ENCODE results near the gene DHX8. TPM values are rescaled to one million over a fixed set of nuclear protein-coding genes. Genes with fewer than 3 reads are reported as not detected.

Gene DHX8
- total RNA-seq, 1 experiment from 2014 or later = 54.1 TPM

DNA sequence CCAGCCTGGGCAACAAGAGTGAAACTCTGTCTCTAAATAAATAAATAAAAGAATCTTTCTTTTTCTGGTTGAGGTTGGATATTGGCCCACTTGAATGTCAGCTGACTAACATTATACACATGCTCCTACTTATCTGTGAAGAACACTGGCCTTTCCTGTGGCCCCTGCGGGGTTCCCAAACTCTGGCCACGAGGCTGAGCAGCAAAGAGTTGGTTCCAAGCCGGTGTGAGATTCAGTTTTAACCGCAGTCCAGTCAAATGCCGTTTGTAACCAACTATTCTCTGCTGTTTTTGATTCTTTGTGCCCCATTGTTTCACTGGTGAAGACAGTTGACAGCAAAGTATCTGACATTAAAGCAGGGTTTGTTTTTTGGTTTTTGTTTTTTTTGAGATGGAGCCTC, 51.1 kb downstream of the DHX8 start:
- H3K9ac ChIP-seq (ENCODE audit: extremely low read depth, insufficient read length, low read length) = no peak overlapping the region
- no peak overlapping the region for H3K4me2 ChIP-seq (ENCODE audit: insufficient read depth, insufficient read length, low read length)
- peaks cover 8 to 53% (median 20%) of the 10 kb centered on the region in 3 experiments; a peak in 6 of 7 replicates for H3K36me3 Mint-ChIP-seq (ENCODE audit: insufficient read depth in 1 of 3, low read depth in 3 of 3)
- no peak overlapping the region for H3K14ac ChIP-seq (ENCODE audit: insufficient read depth, low read length)
- H3K56ac ChIP-seq (ENCODE audit: insufficient read length, low read depth, low read length) = no peak overlapping the region
- H3T11ph ChIP-seq (ENCODE audit: low read length) = no peak overlapping the region
- H3K23ac ChIP-seq (ENCODE audit: insufficient read length, low read depth, low read length) = no peak overlapping the region
- H3K4me1 ChIP-seq (ENCODE audit: insufficient read depth, low read length) = peaks cover 6% of the 10 kb centered on the region; the same call in 1 of the 2 replicates
- no peaks in the 10 kb centered on the region for H3K9me3 ChIP-seq (ENCODE audit: control insufficient read depth, low read depth, low read length)
- no peak overlapping the region for H2BK120ac ChIP-seq (ENCODE audit: low read depth, low read length, poor library complexity, severe bottlenecking)
- H2AK5ac ChIP-seq (ENCODE audit: insufficient read length, low read length) = no peak overlapping the region
- H4K20me1 ChIP-seq (ENCODE audit: control insufficient read depth, insufficient read depth, insufficient read length) = no peaks in the 10 kb centered on the region
- H3K4ac ChIP-seq (ENCODE audit: low read depth, low read length) = no peak overlapping the region
- H3K27me3 Mint-ChIP-seq (ENCODE audit: low read depth) = peaks cover 20% of the 10 kb centered on the region
- no peak for DNase-seq
- H2BK15ac ChIP-seq (ENCODE audit: low read depth, low read length) = no peak overlapping the region
- H2AFZ ChIP-seq (ENCODE audit: low read length) = no peak overlapping the region
- H2BK5ac ChIP-seq (ENCODE audit: insufficient read length, low read length) = no peak overlapping the region
- no peaks in the 10 kb centered on the region for H3K23me2 ChIP-seq (ENCODE audit: insufficient read length, low read depth, low read length, poor library complexity, severe bottlenecking)
- H2BK12ac ChIP-seq (ENCODE audit: insufficient read length, low read depth, low read length) = no peak overlapping the region
- no peak overlapping the region for H4K8ac ChIP-seq (replicated peaks; ENCODE audit: insufficient read length, low read depth, low read length)
- no peak overlapping the region for H2BK20ac ChIP-seq (ENCODE audit: low read depth, low read length, poor library complexity, severe bottlenecking)
- H3K27ac ChIP-seq (ENCODE audit: insufficient read length, low read depth, low read length) = no peak overlapping the region
- no peak overlapping the region for H4K91ac ChIP-seq (ENCODE audit: insufficient read length, low read depth, low read length)
- WGBS (ENCODE audit: extremely low coverage, insufficient read length, low lambda C conversion rate) = no CpG with 5 or more reads among the region's 5 CpGs
- TF ChIP-seq, protein P1, sequence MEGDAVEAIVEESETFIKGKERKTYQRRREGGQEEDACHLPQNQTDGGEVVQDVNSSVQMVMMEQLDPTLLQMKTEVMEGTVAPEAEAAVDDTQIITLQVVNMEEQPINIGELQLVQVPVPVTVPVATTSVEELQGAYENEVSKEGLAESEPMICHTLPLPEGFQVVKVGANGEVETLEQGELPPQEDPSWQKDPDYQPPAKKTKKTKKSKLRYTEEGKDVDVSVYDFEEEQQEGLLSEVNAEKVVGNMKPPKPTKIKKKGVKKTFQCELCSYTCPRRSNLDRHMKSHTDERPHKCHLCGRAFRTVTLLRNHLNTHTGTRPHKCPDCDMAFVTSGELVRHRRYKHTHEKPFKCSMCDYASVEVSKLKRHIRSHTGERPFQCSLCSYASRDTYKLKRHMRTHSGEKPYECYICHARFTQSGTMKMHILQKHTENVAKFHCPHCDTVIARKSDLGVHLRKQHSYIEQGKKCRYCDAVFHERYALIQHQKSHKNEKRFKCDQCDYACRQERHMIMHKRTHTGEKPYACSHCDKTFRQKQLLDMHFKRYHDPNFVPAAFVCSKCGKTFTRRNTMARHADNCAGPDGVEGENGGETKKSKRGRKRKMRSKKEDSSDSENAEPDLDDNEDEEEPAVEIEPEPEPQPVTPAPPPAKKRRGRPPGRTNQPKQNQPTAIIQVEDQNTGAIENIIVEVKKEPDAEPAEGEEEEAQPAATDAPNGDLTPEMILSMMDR (conservative IDR thresholded peaks at IDR 0.05) = no peak
- no peaks in the 10 kb centered on the region for H3K27me3 ChIP-seq (ENCODE audit: insufficient read depth, low read length)
- peaks cover 34 to 51% of the 10 kb centered on the region in 2 experiments for H3K4me1 Mint-ChIP-seq
- no peaks in the 10 kb centered on the region for H3K79me1 ChIP-seq (ENCODE audit: insufficient read depth, low read depth, low read length, poor library complexity, severe bottlenecking)
- H3K18ac ChIP-seq (ENCODE audit: insufficient read length, low read depth, low read length) = no peak overlapping the region
- no peak overlapping the region for H4K5ac ChIP-seq (ENCODE audit: insufficient read length, low read depth, low read length)
- no peak overlapping the region for H3K27ac Mint-ChIP-seq
- H3K79me2 ChIP-seq (ENCODE audit: insufficient read depth, low read length) = peaks cover 3% of the 10 kb centered on the region; the same call in 1 of the 2 replicates
- no peak overlapping the region for H3K4me3 Mint-ChIP-seq
- H3K9me3 Mint-ChIP-seq = no peaks in the 10 kb centered on the region

Measured in H9 (cell line).